ENCODE data around the gene RABAC1.

The RABAC1 gene

DNA sequence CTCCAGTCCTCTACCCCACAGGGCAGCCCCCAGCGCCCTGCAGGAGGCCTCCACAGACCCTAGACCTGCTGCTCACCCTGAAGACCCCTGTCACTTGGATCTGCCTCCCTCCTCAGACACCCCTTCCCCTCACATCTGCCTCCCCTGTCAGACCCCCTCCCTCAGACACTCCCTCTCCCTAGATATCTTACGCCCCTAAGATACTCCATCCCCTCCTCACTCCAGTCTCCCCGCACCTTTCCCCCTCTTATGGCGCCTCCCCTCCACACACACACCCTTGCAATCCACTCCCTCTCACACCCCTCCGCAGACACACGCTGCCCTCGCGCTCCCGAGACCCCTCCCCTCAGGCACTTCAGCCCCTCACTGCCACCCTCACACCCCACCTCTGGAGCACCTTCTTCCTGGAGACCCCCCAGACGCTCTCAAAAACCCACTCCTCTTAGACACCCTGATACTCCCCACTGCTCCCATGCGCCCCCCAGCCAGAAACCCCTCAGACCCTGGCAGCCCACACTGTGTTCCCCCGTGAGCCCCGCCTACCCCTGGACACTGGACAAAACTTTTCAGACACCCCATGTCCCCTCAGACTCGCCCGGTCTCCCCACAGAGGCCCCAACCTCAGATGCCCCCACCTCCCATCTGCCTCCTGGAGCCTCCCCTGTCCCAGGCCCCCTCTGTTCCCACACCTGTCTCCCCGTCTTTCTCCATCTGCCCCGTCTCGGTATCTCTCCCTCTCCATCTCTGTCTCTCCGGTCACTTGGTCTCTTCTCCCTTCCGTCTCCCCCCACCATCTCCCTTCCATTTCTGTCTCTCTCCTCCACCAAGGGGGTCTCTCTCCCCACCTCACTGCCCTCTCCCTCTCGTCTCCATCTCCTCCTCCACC lies 45.3 kb downstream of the RABAC1 start:
- no peak for DNase-seq

GRCh38 chr19:41912899-41913537 lies 46.1 kb downstream of the RABAC1 start:
- DNase-seq: no peak

- DNase-seq: no peak
Measured at GRCh38 chr19:41911889-41912731, 47.0 kb downstream of the RABAC1 start.

DNA sequence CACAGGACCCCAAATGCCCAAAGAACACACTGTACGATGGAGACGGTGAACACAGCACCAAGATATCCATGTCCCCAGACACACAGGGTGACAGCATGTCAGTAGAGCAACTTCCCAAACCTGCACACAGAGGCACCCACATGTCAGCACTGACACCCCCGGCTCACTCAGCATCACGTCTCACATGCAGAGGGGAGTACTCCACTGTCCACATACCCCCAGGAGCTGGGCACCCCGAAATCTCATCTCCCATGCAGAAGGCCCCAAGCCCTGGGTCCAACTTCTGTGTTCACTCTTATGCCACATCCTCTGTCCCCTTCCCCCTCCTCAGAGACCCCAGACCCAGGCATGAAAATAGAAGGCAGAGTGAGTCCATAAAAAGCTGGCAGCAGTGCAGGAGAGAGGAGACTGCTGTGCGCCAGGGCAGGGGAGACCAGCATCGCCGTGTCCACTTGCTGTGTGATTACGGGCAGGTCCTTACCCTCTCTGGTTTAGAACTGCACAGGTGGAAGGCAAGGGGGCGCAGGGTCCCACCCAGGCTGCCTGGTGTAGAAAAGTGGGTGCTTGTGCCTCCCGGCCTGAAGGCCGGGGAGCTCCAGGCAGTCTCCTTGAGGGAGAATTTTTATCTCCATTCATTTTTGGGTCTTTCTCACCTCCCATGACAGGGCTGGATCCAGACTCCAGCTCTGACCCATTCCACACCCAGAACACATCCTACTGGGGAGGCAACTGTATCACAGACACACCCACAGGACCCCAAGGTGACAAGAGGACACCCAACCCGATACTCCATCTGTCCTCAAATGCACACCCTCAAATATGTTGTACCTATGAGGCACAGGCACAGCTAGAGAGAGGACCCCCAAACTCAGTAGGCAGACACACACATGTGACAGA lies 47.9 kb downstream of the RABAC1 start:
- DNase-seq: no peak

DNA sequence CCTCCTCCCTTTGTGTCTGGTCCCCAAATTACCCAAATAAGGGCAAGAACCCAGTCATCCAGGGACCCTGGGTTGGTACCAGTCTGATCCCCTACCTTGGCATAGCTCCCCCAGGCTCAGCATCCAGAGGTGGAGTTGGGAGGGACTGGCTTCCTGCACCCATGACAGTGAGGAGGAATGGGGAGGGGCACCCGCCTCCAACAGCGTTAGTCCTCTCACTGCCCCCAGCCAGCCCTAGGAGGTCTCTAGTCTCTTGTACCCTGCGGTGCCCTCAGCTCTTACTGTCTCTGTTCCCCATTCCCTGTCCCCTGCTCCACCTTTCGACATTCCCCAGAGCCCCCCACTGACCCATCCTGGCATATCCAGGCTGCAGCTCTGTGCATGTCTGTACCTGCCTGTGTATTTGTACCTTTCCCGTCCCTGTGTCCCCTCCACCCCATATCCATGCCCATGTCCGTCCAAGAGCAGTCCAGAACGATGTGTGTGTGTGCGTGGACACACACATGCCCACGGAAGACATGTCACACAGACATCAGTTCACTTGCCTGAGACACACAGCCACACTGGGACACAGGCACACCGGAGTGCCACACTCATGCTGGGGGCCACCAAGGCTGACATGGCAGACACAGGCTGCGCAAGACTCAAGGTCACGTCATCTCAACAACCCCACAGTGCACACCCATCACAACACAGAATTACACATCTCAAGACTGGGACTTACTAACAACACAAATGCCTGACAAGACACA lies 48.7 kb downstream of the RABAC1 start:
- no peak for DNase-seq

DNA sequence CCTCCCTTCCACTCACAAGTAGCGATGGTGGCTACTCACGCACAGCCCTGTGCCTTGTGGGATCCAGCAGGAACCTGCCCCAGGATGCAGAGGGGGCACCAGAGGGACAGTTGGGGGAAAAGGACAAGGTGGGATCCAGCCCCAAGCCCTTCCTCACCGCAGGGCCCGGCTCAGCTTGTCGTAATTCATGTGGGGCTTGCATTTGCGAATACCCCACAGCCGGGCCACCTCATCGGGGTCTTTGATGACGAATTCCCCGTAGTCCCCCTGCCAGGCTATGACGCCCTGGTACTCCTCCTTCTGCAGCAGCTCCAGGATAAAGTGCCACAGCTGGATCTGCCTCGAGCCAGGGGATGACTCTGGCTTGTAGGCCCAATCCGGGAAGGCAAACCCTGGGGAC lies 49.4 kb downstream of the RABAC1 start:
- no peak for DNase-seq

- DNase-seq: no peak
Measured at GRCh38 chr19:41908724-41909464, 50.2 kb downstream of the RABAC1 start.

DNA sequence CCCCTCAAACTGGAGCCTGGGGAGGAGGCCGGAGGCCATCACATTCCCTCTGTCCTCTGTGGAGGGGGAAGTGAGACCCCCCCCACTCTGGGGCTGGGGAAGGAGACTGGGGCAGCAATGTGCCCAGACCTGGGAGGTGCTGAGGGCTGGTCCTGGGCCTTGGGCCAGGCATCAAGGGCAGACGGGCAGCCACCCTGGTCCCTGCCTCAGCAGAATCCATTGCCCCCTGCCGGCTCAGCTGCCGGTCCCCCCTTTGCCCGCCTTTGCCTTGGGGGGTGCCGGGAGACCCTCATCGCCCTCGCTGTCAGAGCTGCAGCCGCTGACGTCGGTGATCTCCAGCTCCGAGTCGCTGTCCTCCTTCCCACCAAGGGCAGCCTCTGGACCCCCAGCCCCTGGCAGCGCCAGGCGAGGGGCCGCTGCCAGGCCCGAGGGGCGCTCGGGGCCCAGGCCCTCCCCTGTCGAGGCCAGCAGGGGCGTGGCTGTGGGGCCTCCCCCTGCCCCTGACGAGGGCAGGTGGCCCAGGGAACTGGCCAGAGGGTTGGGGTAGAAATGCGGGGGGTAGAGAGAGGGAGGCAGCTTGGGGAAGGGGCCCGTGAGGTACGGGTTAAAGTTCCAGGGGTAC lies 51.0 kb downstream of the RABAC1 start:
- DNase-seq: no peak

DNA sequence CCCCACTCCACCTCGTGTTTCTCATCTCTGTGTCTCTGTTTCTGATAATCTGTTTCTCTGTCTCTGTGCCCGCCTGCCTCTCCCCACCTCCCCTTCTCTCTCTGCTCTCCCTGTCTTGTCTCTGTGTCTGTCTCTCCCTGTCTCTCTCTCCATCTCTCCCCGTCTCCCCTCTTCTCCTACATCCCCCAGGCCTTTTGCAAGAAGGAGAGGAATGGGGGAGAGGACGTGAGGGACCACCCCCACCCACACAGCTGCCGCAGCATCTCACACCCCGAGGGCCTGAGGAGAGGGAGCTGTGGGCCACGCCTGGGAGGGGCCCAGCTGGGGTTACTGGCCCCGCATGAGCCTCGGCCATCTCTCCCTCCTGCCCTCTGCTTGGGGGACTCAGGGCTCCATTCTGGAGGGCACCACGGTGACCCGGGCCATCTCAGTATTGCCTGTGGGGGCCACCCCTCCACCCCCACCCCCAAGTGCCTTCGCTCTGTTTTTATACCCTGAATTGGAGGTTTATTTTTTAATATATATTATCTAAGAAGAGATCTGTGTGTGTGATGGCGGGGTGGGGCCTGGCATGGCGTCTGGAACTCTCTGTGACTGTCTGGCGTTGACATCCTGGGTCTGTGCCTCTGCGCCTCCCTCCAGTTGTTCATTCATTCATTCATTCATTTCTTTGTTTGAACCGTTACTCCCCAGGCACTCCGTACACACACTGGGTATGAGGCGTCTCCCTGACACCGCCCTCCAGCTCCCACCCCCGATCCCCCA lies 52.0 kb downstream of the RABAC1 start:
- no peak for DNase-seq

All from CD4-positive, alpha-beta T cell treated with Interleukin-1 beta for 1 hour (primary cell).